COLO829 (cell line): ENCODE measurements around the gene MOGAT3.
A peak's percentile ranks its signal among the peaks of the same experiment; 100 is the strongest.

ENCODE experiments used
- DNase-seq: peaks from one replicate; pipeline ENCODE4 v3.0.0; 2012; ENCODE audit warnings: low spot score

MOGAT3 gene

GRCh38 chr7:101233907-101234547 lies 33.2 kb upstream of the MOGAT3 start:
- no peak for DNase-seq

DNA sequence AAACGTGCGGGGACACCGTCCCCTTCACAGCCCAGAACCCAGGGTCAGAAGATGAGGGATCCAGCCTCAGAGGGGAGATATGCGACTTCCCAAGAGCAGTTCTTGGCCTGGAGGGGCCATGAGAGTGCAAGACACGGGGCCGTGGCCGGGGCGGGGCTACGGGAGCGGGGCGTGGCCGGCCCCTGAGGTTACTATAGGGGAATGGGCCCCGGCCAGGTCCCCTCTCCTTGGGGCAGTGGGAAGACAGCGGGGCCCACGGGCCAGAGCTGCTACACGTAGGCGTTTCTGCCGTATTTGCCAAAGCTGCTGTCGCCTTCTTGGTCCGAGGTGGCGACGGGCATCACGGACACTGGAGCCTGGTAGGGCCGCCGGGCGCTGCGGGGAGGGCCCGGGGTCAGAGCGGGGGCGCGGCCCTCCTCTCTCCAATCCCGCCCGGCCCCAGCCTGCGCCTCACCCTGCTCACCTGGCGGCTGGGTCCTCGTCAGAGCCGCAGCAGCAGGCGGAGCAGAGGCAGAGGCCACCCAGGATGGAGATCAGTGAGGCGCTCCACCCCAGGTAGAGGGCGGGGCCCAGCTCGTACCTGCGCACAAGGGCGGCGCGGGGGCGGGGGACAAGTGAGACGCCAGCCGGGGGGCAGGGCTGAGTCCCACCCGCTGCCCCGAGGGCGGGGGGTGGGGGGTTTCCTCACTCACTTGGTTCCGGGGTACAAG lies 31.5 kb upstream of the MOGAT3 start:
- no peak for DNase-seq

GRCh38 chr7:101231644-101232043 lies 30.8 kb upstream of the MOGAT3 start:
- DNase-seq = no peak

DNA sequence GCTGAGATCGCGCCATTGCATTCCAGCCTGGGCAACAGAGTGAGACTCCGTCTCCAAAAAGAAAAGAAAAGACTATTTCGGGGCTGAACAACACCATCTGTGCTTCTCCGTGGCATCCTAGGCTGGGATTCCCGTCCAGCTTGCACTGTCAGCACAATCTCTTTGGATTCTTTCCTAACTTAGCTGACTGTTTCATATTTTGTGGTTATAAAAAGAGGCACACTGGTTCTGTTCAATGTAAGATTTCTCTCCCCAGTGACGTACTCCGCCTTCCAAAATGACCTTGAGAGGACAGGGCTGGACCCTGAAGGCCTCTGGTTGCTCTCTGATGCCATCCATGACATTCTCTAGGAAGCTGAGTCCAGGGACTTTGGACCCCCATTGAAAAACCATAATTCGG lies 25.9 kb upstream of the MOGAT3 start:
- DNase-seq = no peak

- no peak for DNase-seq
Observed at GRCh38 chr7:101225650-101226049, 24.8 kb upstream of the MOGAT3 start.

DNA sequence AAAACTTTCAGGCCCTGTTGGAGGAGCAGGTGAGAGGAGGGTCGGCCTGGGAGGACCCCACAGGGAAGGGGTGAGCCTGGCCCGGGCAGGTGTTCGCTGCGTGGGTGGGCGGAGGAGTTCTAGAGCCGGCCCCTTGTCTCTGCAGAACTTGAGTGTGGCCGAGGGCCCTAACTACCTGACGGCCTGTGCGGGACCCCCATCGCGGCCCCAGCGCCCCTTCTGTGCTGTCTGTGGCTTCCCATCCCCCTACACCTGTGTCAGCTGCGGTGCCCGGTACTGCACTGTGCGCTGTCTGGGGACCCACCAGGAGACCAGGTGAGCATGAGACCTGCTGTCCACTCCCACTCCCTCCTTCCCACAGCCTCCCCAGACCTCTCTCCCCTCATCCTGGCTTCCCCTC lies 22.7 kb upstream of the MOGAT3 start:
- no peak for DNase-seq

- DNase-seq = no peak
Observed at GRCh38 chr7:101222275-101222830, 21.5 kb upstream of the MOGAT3 start.

DNA sequence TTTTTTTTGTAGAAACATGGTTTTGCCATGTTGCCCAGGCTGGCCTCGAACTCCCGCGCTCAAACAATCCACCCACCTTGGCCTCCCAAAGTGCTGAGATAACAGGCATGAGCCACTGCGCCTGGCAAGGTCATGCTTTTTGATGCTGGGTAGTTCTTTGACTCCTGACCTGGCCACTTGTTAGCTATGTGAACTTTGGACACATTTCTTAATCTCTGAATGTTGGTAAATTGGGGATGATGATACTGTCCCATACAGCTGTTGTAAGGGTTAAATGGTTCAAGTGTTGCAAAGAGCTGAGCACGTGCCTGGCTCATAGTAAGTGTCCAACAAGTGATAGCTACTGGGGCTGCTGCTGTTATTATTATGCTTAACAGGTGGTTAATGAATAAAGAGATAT lies 19.5 kb upstream of the MOGAT3 start:
- DNase-seq = no peak

- no peak for DNase-seq
Observed at GRCh38 chr7:101218236-101219125, 17.6 kb upstream of the MOGAT3 start.

DNA sequence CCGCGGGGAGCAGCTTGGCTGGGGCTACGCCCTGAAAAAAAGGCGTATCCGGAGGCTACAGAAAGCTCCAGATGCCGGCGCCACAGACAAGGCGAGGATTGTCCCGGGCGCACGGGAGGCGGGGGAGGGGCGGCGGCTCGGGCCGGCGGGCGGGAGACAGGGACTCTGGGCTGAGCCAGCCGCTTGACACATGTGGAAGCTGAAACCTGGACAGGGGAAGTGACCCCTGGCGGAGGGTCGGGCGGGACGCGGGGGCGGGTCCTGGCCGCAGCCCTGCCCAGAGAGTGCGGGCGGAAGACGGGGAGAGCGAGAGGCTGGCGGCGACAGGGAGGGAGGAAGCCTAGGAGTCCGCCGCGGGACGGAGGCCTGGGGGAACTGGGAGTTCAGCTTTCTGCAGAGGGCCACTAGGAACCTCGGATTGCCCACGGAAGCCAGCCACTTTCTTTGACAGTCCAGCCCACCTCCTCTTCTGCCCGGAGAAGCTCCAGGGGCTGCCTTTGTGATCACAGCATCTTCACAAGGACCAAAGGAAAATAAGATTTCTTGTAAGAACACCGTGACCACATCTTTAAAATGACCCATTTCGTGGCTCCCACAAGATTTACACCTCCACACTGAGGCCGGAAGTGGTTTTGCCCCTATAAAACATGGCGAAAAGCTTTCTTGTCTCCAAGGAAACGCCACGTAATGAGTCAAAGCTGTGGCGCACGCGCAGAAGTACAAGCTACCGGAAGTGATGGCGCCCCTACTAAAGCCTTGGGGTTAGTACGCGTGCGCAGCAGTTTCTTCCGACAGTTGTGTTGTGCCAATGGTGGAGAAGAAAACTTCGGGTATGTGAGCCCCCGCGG lies 16.8 kb upstream of the MOGAT3 start, which contains the start of the genes PLOD3 and ZNHIT1:
TSS of gene PLOD3 (minus strand) at position 194 of the 848 bp plus-strand sequence. CDS start 307 bp downstream, outside the sequence.
TSS of gene ZNHIT1 (plus strand) at position 778 of the 848 bp plus-strand sequence. CDS start at position 809, 31 bp downstream.
- DNase-seq = peak; percentile 100

GRCh38 chr7:101216860-101217387 lies 16.1 kb upstream of the MOGAT3 start:
- no peak for DNase-seq

GRCh38 chr7:101216001-101216859 lies 15.4 kb upstream of the MOGAT3 start:
- peak; percentile 40 for DNase-seq

GRCh38 chr7:101212014-101212413 lies 11.2 kb upstream of the MOGAT3 start:
- DNase-seq = no peak

- no peak for DNase-seq
Observed at GRCh38 chr7:101211501-101211900, 10.7 kb upstream of the MOGAT3 start.

- DNase-seq = no peak
Observed at GRCh38 chr7:101210143-101210542, 9.3 kb upstream of the MOGAT3 start.

GRCh38 chr7:101208794-101209193 lies 8.0 kb upstream of the MOGAT3 start:
- DNase-seq = no peak

DNA sequence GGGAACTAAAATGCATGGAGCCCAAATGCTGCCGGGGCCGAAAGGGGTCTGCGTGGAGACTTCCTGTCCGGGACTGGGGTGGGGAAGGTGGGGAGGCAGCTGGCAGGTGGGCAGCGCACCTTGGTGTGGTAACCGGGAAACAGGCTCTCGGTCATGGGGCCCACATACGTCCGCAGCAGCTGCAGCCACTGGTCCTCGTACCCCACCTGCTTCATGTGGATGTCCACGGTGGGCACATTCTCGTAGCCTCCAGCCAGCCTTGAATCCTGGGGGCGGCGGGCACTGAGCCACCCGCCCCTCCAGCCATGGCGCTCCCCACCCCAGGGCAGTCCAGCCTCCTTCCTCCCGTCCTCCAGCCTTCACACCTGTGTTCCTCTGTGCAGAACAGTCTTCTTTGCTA lies 6.6 kb upstream of the MOGAT3 start:
- DNase-seq = no peak

- no peak for DNase-seq
Observed at GRCh38 chr7:101206665-101207042, 5.8 kb upstream of the MOGAT3 start.

DNA sequence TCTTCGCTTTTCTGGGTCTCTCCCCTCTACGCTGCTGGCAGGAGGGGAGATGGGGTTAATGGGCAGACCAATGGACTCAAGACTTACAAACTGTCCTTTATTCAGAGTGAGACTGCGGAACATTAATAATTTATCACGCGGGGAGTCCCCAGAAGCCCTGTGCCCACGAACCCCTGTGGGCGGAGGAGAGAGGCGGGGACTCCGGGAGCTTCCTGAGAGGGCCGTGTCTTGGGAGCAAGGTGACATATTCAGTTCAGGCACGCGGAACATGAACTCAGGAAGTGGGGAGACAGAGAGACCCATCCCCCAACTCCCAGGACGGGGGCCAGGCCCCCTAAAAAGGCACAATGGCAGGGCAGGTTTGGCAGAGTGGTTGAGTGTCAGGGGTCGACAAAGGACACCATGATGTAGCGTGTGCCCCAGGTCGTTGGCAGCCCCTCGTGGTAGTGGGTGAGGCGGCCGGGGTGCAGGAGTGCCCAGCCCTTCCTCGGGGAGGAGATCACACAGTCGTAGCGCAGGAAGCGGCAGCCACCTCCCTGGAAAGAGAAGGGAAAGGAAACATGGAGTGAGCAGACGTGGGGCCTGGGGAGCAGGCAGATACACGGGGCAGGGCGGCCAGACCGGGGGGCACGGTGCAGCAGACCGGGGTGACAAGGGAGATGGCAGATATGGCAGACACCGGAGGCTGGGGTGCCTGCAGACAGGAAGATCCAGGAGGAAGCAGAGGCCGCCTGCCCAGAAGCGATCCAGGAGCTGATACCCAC lies 5.2 kb upstream of the MOGAT3 start:
- no peak for DNase-seq
